ENCODE measurements around the gene FARS2. TPM values are rescaled to one million over a fixed set of nuclear protein-coding genes. Genes with fewer than 3 reads are reported as not detected.

Gene FARS2
- total RNA-seq, 4 donors from 2014 or later, result 8.3 to 18.5 (median 13.0) TPM

DNA sequence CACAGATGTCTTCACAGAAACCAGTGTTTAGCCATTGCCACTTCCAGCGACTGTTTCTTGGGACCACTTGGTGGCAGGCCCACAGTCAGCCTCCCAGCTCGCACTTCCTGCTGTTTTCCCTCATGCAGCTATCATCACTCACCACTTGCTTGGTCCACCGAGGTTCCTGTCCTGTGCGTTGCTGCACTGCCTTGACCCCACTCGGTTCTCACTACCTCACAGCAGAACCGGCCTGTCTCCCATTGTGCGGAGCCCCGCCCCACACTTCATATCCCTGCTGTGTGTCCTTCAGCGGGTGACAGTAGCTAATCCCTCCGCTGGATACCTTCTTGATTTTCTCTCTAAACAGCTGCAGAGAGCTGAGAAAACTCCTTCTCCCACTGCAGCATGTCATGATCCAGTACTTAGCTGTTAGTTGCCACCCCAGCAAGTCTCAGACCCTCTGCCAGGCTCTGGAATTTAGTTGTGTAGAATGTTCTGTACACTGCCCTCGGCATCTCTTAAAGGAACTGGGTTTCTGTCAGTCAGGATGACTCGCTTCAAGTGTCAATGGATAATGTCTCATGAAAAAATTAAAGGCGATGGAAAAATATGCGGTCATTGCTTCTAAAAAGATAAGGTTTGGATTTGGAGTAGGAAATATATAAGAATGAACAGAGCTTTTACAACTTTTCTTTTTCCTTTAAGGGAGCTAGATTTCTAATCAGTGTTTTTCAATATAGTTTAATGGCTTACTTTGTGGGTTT lies 208.0 kb downstream of the FARS2 start:
- Histone ChIP-seq H3K27ac (no peak overlapping the region), H3K4me3 (no peak overlapping the region), H3K9me3 (no peaks in the 10 kb centered on the region), H3K36me3 (no peaks in the 10 kb centered on the region), H3K27me3 (no peaks in the 10 kb centered on the region), H3K4me1 (no peaks in the 10 kb centered on the region)
- DNase-seq, result no peak
- 88 to 93% methylated on average over 14 of the region's 14 CpGs for WGBS, 2 donors
- intact Hi-C loops (cut with DNase I), result no loop called here
- no peak for TF ChIP-seq POLR2A (IDR thresholded peaks at IDR 0.05)
- TF ChIP-seq, protein P1, sequence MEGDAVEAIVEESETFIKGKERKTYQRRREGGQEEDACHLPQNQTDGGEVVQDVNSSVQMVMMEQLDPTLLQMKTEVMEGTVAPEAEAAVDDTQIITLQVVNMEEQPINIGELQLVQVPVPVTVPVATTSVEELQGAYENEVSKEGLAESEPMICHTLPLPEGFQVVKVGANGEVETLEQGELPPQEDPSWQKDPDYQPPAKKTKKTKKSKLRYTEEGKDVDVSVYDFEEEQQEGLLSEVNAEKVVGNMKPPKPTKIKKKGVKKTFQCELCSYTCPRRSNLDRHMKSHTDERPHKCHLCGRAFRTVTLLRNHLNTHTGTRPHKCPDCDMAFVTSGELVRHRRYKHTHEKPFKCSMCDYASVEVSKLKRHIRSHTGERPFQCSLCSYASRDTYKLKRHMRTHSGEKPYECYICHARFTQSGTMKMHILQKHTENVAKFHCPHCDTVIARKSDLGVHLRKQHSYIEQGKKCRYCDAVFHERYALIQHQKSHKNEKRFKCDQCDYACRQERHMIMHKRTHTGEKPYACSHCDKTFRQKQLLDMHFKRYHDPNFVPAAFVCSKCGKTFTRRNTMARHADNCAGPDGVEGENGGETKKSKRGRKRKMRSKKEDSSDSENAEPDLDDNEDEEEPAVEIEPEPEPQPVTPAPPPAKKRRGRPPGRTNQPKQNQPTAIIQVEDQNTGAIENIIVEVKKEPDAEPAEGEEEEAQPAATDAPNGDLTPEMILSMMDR (IDR thresholded peaks at IDR 0.05), result no peak

DNA sequence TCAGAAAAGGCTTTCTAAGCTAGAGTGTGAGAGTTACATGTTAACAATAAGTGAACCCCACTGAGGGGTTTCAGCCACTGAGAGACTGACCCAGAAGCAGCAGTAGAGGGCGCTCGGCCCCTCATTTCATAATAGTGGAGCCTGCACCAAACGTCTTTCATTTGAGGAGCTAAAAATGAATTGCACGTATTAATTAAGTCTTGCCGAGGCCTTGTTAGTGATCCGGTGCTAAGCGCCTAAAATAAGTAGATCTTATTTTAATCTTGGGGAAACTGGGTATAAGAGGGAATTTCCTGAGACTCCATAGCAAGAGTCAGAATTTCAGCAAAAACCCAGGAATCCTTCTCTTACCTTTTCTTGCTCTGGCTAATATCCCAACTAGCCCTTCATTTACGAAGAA lies 209.7 kb downstream of the FARS2 start:
- no peaks in the 10 kb centered on the region for H3K4me1 ChIP-seq
- no peak overlapping the region for H3K4me3 ChIP-seq
- TF ChIP-seq, protein P1 (IDR thresholded peaks at IDR 0.05), result peak; percentile 49 to 69 (median 59)
- TF ChIP-seq POLR2A (IDR thresholded peaks at IDR 0.05), result no peak
- no peak for DNase-seq
- no peak overlapping the region for H3K27ac ChIP-seq
- intact Hi-C loops (cut with DNase I), result no loop called here
- no peaks in the 10 kb centered on the region for H3K36me3 ChIP-seq
- WGBS, 2 donors, result 25 to 44% methylated on average over 8 of the region's 8 CpGs
- H3K27me3 ChIP-seq, result no peaks in the 10 kb centered on the region
- H3K9me3 ChIP-seq, result no peaks in the 10 kb centered on the region

DNA sequence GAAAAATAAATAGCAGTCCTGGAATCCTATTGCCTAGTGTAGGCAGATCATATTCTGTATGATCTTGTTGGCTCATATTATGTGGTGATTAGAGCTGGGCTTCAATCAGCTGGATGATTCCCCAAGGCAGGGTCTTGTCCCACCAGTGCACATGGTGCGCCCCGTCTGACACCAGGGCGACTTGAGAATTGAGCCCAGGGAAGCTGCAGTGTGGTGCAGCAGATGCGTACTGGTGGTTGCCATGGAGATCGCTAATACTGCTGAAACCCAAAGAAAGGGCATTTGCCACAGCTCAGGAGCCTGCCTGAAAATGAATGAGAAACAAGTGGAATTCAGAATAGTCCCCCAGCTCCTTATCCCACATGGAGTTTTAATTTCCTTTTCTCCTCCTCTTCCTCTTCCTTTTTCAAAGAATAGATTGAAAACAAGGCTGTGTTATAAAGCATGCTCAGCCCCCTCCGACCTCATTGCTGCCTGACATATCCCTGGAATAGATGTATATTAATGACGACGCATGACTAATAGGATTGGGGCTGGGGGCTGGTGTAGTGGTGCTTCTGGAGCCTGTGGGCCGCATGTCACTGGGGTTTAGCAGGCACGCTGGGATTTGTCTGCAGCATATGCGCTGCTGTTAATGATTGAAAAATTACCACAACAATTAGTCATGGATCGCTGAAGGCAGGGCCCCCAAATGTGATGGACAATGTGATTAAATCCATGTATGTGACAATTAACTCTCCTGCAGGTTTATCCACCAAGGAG lies 210.5 kb downstream of the FARS2 start:
- H3K27me3 ChIP-seq, result no peaks in the 10 kb centered on the region
- H3K4me3 ChIP-seq, result no peak overlapping the region
- intact Hi-C loops (cut with DNase I), result no loop called here
- H3K4me1 ChIP-seq, result no peaks in the 10 kb centered on the region
- TF ChIP-seq, protein P1 (IDR thresholded peaks at IDR 0.05), result no peak
- no peak for TF ChIP-seq POLR2A (IDR thresholded peaks at IDR 0.05)
- H3K9me3 ChIP-seq, result no peaks in the 10 kb centered on the region
- H3K27ac ChIP-seq, result no peak overlapping the region
- WGBS, 2 donors, result 80 to 85% methylated on average over 10 to 12 of the region's 12 CpGs
- no peak for DNase-seq
- H3K36me3 ChIP-seq, result no peaks in the 10 kb centered on the region

DNA sequence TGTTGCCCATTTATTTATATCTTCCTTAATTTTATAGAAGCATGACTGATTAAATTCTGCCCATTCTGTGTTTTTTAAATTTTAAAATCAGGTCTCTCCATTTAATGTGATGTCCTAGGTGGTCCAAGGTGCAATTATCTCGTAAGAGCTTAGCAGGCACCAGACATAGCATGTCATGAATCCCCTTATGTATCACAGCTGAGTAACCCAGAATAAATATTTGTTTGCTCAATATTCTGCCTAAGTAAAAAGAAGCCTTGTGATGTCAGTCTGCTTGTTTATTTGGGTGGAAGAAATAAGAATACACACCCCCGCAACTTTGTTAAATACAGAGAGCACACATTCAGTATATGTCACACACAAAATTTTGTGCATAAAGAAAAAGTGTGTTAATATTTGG lies 211.3 kb downstream of the FARS2 start:
- H3K9me3 ChIP-seq, result no peaks in the 10 kb centered on the region
- no peak for DNase-seq
- TF ChIP-seq, protein P1 (IDR thresholded peaks at IDR 0.05), result no peak
- TF ChIP-seq POLR2A (IDR thresholded peaks at IDR 0.05), result no peak
- WGBS, 2 donors, result 94 to 100% methylated on average over 2 of the region's 2 CpGs
- H3K36me3 ChIP-seq, result no peaks in the 10 kb centered on the region
- H3K4me3 ChIP-seq, result no peak overlapping the region
- no peaks in the 10 kb centered on the region for H3K4me1 ChIP-seq
- H3K27ac ChIP-seq, result no peak overlapping the region
- H3K27me3 ChIP-seq, result no peaks in the 10 kb centered on the region
- intact Hi-C loops (cut with DNase I), result no loop called here

DNA sequence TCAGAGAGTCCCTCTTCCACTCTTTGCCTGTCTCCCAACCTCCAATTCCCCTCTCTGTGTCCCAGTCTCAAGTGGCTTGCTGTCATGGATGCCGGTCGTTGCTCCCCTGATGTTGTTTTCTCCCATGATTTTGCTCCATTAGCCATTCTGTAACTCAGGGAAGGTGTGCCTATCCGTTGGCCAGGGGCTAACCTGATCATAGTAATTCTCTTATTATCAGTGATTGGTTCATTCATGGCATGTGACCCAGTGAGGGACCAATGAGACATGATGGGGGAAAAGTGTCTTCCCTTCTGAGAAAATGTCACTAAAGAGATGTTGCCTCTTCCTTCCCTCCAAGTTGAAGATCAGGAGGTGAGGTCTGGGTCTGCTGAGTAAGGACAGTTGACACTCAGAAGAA lies 214.5 kb downstream of the FARS2 start:
- DNase-seq, result no peak
- intact Hi-C loops (cut with DNase I), result no loop called here
- Histone ChIP-seq H3K4me1 (peaks cover 0 to 6% (median 0%) of the 10 kb centered on the region in 3 donors), H3K36me3 (no peaks in the 10 kb centered on the region), H3K4me3 (no peak overlapping the region), H3K27me3 (no peaks in the 10 kb centered on the region), H3K27ac (no peak overlapping the region), H3K9me3 (no peaks in the 10 kb centered on the region)
- TF ChIP-seq, protein P1 (IDR thresholded peaks at IDR 0.05), result no peak
- no peak for TF ChIP-seq POLR2A (IDR thresholded peaks at IDR 0.05)
- 92 to 100% methylated on average over 3 of the region's 3 CpGs for WGBS, 2 donors

Measured in esophagus squamous epithelium (tissue), 5 donors.